ENCODE results near the gene PCDHGB1. TPM values are rescaled to one million over a fixed set of nuclear protein-coding genes. Genes with fewer than 3 reads are reported as not detected.

The PCDHGB1 gene
- polyA plus RNA-seq, 1 donor from 2014 or later, result 0.46 TPM

- no peaks in the 10 kb centered on the region for H3K9me2 ChIP-seq (ENCODE audit: insufficient read depth, low read length)
- no peaks in the 10 kb centered on the region for H4K20me1 ChIP-seq (ENCODE audit: insufficient read depth)
- no peak overlapping the region for H3K4me3 ChIP-seq (ENCODE audit: low read length)
- TF ChIP-seq EZH2 (IDR thresholded peaks at IDR 0.05; ENCODE audit: borderline replicate concordance, insufficient read depth, low read length, poor library complexity, severe bottlenecking) (no peak), MXI1 (conservative IDR thresholded peaks at IDR 0.05; ENCODE audit: poor library complexity, severe bottlenecking) (no peak), CTCF (IDR thresholded peaks at IDR 0.05; ENCODE audit: poor library complexity, severe bottlenecking) (no peak), SMC3 (conservative IDR thresholded peaks at IDR 0.05; ENCODE audit: poor library complexity) (no peak), REST (IDR thresholded peaks at IDR 0.05; ENCODE audit: borderline replicate concordance) (no peak), RAD21 (conservative IDR thresholded peaks at IDR 0.05) (no peak), TAF1 (IDR thresholded peaks at IDR 0.05; ENCODE audit: low read depth) (no peak), POLR2AphosphoS5 (IDR thresholded peaks at IDR 0.05) (no peak), EP300 (conservative IDR thresholded peaks at IDR 0.05; ENCODE audit: poor library complexity, severe bottlenecking) (no peak)
- H3K9ac ChIP-seq (ENCODE audit: low read length), result no peak overlapping the region
- H3K36me3 ChIP-seq (ENCODE audit: insufficient read depth, low read length), result no peaks in the 10 kb centered on the region
- H3K27me3 ChIP-seq (ENCODE audit: insufficient read depth, low read depth, low read length), result no peaks in the 10 kb centered on the region
- no peaks in the 10 kb centered on the region for H3K79me2 ChIP-seq (replicated peaks; ENCODE audit: insufficient read depth, low read length)
- no peak overlapping the region for H3K4me2 ChIP-seq (ENCODE audit: low read length)
- no peak overlapping the region for H2AFZ ChIP-seq (ENCODE audit: low read depth, low read length)
- H3K9me3 ChIP-seq (ENCODE audit: low read length), result peaks cover 37% of the 10 kb centered on the region
- no peak overlapping the region for H3K27ac ChIP-seq (ENCODE audit: low read length)
- H3F3A ChIP-seq (ENCODE audit: insufficient read depth, low read length, poor library complexity, severe bottlenecking), result no peaks in the 10 kb centered on the region
Observed at GRCh38 chr5:141355641-141356040, 5.7 kb downstream of the PCDHGB1 start.

- no peak overlapping the region for H3K27ac ChIP-seq (ENCODE audit: low read length)
- no peak overlapping the region for H2AFZ ChIP-seq (ENCODE audit: low read depth, low read length)
- TF ChIP-seq EP300 (conservative IDR thresholded peaks at IDR 0.05; ENCODE audit: poor library complexity, severe bottlenecking) (no peak), RAD21 (conservative IDR thresholded peaks at IDR 0.05) (no peak), POLR2AphosphoS5 (IDR thresholded peaks at IDR 0.05) (no peak), TAF1 (IDR thresholded peaks at IDR 0.05; ENCODE audit: low read depth) (no peak)
- H4K20me1 ChIP-seq (ENCODE audit: insufficient read depth), result no peaks in the 10 kb centered on the region
- H3K79me2 ChIP-seq (replicated peaks; ENCODE audit: insufficient read depth, low read length), result no peaks in the 10 kb centered on the region
- H3K9ac ChIP-seq (ENCODE audit: low read length), result no peak overlapping the region
- peaks cover 37% of the 10 kb centered on the region for H3K9me3 ChIP-seq (ENCODE audit: low read length)
- H3K27me3 ChIP-seq (ENCODE audit: insufficient read depth, low read depth, low read length), result no peaks in the 10 kb centered on the region
- no peaks in the 10 kb centered on the region for H3F3A ChIP-seq (ENCODE audit: insufficient read depth, low read length, poor library complexity, severe bottlenecking)
- no peaks in the 10 kb centered on the region for H3K36me3 ChIP-seq (ENCODE audit: insufficient read depth, low read length)
- no peaks in the 10 kb centered on the region for H3K9me2 ChIP-seq (ENCODE audit: insufficient read depth, low read length)
- H3K4me2 ChIP-seq (ENCODE audit: low read length), result no peak overlapping the region
- no peak overlapping the region for H3K4me3 ChIP-seq (ENCODE audit: low read length)
Observed at GRCh38 chr5:141356133-141356532, 6.2 kb downstream of the PCDHGB1 start.

GRCh38 chr5:141356950-141357349 lies 7.1 kb downstream of the PCDHGB1 start:
- no peaks in the 10 kb centered on the region for H3K79me2 ChIP-seq (replicated peaks; ENCODE audit: insufficient read depth, low read length)
- H3K9ac ChIP-seq (ENCODE audit: low read length), result no peak overlapping the region
- H4K20me1 ChIP-seq (ENCODE audit: insufficient read depth), result no peaks in the 10 kb centered on the region
- H2AFZ ChIP-seq (ENCODE audit: low read depth, low read length), result no peak overlapping the region
- TF ChIP-seq MXI1 (conservative IDR thresholded peaks at IDR 0.05; ENCODE audit: poor library complexity, severe bottlenecking), result no peak
- no peak for TF ChIP-seq SMC3 (conservative IDR thresholded peaks at IDR 0.05; ENCODE audit: poor library complexity)
- TF ChIP-seq REST (IDR thresholded peaks at IDR 0.05; ENCODE audit: borderline replicate concordance), result no peak
- no peak for TF ChIP-seq EP300 (conservative IDR thresholded peaks at IDR 0.05; ENCODE audit: poor library complexity, severe bottlenecking)
- no peak for TF ChIP-seq TAF1 (IDR thresholded peaks at IDR 0.05; ENCODE audit: low read depth)
- TF ChIP-seq CTCF (IDR thresholded peaks at IDR 0.05; ENCODE audit: poor library complexity, severe bottlenecking), result no peak
- no peak for TF ChIP-seq RAD21 (conservative IDR thresholded peaks at IDR 0.05)
- TF ChIP-seq EZH2 (IDR thresholded peaks at IDR 0.05; ENCODE audit: borderline replicate concordance, insufficient read depth, low read length, poor library complexity, severe bottlenecking), result no peak
- TF ChIP-seq POLR2AphosphoS5 (IDR thresholded peaks at IDR 0.05), result no peak
- H3F3A ChIP-seq (ENCODE audit: insufficient read depth, low read length, poor library complexity, severe bottlenecking), result no peaks in the 10 kb centered on the region
- no peaks in the 10 kb centered on the region for H3K9me2 ChIP-seq (ENCODE audit: insufficient read depth, low read length)
- H3K4me2 ChIP-seq (ENCODE audit: low read length), result no peak overlapping the region
- H3K27me3 ChIP-seq (ENCODE audit: insufficient read depth, low read depth, low read length), result no peaks in the 10 kb centered on the region
- H3K36me3 ChIP-seq (ENCODE audit: insufficient read depth, low read length), result no peaks in the 10 kb centered on the region
- H3K4me3 ChIP-seq (ENCODE audit: low read length), result no peak overlapping the region
- H3K27ac ChIP-seq (ENCODE audit: low read length), result no peak overlapping the region
- H3K9me3 ChIP-seq (ENCODE audit: low read length), result peaks cover 37% of the 10 kb centered on the region

Data from neural cell (in vitro differentiated cells).